HL-60 (cell line): ENCODE results near the gene OR10A3.

Source experiments
- DNase-seq, 2 experiments: peaks; one replicate each; pipeline ENCODE4 v3.0.0-alpha.2; 2010 to 2020; ENCODE audit warnings: low read depth in 1 of 2, low spot score in 1 of 2
- H3K27ac ChIP-seq: fragments of 250-450 bp; sonication (Bioruptor Pico); replicated peaks from 2 replicates; pipeline ENCODE4 v1.5.1; 2020; ENCODE audit warnings: mild to moderate bottlenecking, moderate library complexity
- H3K27me3 ChIP-seq: fragments of 250-450 bp; sonication (Bioruptor Pico); 2 replicates; pipeline ENCODE4 v1.5.1; 2021; ENCODE audit warnings: mild to moderate bottlenecking, moderate library complexity; ENCODE audit not compliant: insufficient read depth, poor library complexity, severe bottlenecking
- H3K4me3 ChIP-seq: replicated peaks from 2 replicates; pipeline ENCODE4 v1.5.1; 2011; ENCODE audit warnings: mild to moderate bottlenecking, control low read depth, low read length; ENCODE audit not compliant: insufficient read depth
- CTCF ChIP-seq: IDR thresholded peaks from one replicate; pipeline ENCODE4 v1.5.1; 2011; ENCODE audit warnings: low read length, control low read depth, inconsistent platforms; ENCODE audit not compliant: insufficient read depth
- GABPA ChIP-seq: IDR thresholded peaks from 2 replicates; pipeline ENCODE4 v1.6.1; 2012; ENCODE audit warnings: low read depth
- POLR2AphosphoS5 ChIP-seq: IDR thresholded peaks from 2 replicates; pipeline ENCODE4 v1.6.1; 2012; ENCODE audit warnings: low read depth
- SPI1 ChIP-seq: IDR thresholded peaks from 2 replicates; pipeline ENCODE4 v1.6.1; 2012; ENCODE audit warnings: low read depth, mild to moderate bottlenecking, borderline replicate concordance
- TF ChIP-seq, protein P1 (sequence below): IDR thresholded peaks from 2 replicates; pipeline ENCODE4 v1.6.1; 2012; ENCODE audit warnings: low read depth; ENCODE audit not compliant: insufficient replicate concordance

The OR10A3 gene

DNA sequence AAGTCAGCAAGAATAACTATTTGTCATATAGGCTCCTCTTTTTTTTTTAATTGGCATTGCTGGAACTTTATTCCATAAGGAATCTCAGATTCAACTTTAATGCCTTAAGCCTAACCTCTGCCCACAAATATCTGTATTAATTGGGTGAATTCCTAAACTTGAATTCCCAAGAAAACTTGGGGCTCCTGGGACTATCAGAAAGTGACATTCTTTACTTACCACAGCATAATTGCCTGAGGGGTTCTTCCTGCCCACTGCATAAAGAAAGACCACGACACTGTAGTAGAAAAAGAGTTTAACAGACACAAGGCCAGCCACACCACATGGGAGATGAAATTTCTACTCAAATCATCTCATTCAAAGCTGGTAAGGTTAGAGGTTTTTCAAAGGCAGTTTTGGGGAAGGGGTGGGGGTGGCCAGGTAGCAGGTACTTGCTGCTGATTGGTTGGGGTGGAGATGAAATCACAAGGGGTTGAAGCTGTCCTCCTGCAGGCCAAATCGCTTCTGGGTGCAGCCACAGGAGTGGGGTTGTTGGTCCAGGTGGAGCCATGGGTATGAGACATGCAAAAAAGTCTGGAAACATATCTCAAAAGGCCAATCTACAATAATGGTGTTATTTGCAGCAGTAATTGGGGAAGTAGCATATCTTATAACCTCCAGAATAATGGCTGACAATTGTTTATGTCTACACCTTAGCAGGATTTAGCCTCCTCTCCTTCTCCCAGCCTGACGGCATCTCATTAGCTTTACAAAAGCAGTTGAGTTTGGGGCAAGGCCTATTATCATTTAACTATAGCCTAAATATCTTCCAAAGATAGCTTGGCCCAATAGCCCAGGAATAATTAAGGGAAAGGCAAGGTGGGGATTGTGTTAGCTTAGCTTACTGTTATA is 28.5 kb upstream of the OR10A3 start:
- Histone ChIP-seq H3K27me3 (no peaks in the 10 kb centered on the region), H3K4me3 (no peak overlapping the region), H3K27ac (no peak overlapping the region)
- DNase-seq, result no peak
- TF ChIP-seq POLR2AphosphoS5, result no peak
- TF ChIP-seq, protein P1, sequence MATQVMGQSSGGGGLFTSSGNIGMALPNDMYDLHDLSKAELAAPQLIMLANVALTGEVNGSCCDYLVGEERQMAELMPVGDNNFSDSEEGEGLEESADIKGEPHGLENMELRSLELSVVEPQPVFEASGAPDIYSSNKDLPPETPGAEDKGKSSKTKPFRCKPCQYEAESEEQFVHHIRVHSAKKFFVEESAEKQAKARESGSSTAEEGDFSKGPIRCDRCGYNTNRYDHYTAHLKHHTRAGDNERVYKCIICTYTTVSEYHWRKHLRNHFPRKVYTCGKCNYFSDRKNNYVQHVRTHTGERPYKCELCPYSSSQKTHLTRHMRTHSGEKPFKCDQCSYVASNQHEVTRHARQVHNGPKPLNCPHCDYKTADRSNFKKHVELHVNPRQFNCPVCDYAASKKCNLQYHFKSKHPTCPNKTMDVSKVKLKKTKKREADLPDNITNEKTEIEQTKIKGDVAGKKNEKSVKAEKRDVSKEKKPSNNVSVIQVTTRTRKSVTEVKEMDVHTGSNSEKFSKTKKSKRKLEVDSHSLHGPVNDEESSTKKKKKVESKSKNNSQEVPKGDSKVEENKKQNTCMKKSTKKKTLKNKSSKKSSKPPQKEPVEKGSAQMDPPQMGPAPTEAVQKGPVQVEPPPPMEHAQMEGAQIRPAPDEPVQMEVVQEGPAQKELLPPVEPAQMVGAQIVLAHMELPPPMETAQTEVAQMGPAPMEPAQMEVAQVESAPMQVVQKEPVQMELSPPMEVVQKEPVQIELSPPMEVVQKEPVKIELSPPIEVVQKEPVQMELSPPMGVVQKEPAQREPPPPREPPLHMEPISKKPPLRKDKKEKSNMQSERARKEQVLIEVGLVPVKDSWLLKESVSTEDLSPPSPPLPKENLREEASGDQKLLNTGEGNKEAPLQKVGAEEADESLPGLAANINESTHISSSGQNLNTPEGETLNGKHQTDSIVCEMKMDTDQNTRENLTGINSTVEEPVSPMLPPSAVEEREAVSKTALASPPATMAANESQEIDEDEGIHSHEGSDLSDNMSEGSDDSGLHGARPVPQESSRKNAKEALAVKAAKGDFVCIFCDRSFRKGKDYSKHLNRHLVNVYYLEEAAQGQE, result no peak
- TF ChIP-seq GABPA, result no peak
- TF ChIP-seq SPI1, result no peak
- TF ChIP-seq CTCF, result no peak

DNA sequence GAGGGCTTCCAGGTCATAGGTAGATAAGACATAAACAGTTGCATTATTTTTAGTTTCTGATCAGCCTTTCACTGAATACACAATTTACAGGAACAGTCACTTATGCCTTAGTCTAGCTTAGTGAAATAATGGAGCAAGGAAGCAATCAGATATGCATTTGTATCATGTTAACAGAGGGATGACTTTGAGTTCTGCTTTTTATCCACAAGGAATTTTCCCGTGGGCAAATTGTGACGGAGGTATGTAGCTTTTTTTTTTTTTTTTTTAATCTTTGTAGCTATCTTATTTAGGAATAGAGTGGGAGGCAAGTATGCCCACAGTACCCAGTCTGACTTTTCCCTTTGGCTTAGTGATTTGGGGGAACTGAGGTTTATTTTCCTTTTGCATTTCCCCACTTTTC is 27.2 kb upstream of the OR10A3 start:
- Histone ChIP-seq H3K27me3 (no peaks in the 10 kb centered on the region), H3K4me3 (no peak overlapping the region), H3K27ac (no peak overlapping the region)
- no peak for DNase-seq
- TF ChIP-seq CTCF (no peak), SPI1 (no peak), GABPA (no peak), POLR2AphosphoS5 (no peak)
- TF ChIP-seq, protein P1, result no peak

DNA sequence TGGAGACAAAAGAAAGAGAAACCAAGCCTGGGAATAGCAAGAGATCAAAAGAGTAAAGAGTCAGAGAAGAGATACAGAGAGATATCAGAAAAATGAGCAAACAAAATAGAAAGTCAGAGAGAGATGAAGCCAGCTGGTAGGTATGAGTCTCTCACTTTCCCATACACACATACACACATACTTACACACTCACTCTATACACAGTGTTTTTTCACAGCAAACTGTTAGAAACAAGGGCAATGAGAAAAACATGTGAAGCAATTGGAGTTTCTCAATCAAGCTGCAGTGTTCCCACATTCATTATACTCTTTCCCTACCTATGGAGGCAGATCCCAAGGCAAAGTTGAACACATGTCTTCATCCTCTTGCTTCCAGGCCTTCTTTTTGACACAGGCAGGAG is 26.3 kb upstream of the OR10A3 start:
- TF ChIP-seq, protein P1, result no peak
- TF ChIP-seq SPI1, result no peak
- no peak for TF ChIP-seq CTCF
- no peak for TF ChIP-seq POLR2AphosphoS5
- TF ChIP-seq GABPA, result no peak

More for the DNA sequence above, 26.3 kb upstream of the OR10A3 start:
- no peak overlapping the region for H3K27ac ChIP-seq
- H3K27me3 ChIP-seq, result no peaks in the 10 kb centered on the region
- DNase-seq, result no peak
- H3K4me3 ChIP-seq, result no peak overlapping the region
